ENCODE measurements around the gene POR.
"Not testable (repeated sequence)": the region's sequence is repeated elsewhere in the genome, so short reads cannot be mapped to it uniquely, and the experiment has no call there.

POR gene

DNA sequence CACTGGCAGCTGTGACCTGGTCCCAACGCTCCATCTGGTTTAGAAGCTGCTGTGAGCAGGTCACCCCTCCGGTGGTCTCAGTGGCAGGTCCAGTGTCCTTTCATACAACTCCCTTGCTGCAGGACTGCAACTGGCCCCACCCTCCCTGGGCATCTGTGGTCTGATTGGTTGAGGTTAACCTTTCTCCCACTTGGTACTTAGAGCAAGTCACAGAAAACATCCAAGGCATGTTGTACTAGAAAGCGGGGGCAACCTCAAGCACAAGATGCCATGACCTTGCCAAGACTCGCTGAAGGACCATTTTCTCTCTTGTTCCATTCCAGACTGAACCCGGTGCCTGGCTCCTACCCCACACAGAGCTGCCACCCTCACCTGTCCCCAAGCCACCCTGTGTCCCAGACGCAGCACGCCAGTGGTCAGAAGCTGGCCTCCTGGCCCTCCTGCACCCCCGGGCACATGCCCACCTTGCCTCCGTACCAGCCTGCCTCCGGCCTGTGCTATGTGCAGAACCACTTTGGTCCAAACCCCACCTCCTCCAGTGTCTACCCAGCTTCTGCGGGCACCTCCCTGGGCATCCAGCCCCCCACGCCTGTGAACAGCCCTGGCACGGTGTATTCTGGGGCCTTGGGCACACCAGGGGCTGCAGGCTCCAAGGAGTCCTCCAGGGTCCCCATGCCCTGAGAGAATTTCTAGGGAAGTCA is 27.1 kb upstream of the POR start:
- DNase-seq: no peak

DNA sequence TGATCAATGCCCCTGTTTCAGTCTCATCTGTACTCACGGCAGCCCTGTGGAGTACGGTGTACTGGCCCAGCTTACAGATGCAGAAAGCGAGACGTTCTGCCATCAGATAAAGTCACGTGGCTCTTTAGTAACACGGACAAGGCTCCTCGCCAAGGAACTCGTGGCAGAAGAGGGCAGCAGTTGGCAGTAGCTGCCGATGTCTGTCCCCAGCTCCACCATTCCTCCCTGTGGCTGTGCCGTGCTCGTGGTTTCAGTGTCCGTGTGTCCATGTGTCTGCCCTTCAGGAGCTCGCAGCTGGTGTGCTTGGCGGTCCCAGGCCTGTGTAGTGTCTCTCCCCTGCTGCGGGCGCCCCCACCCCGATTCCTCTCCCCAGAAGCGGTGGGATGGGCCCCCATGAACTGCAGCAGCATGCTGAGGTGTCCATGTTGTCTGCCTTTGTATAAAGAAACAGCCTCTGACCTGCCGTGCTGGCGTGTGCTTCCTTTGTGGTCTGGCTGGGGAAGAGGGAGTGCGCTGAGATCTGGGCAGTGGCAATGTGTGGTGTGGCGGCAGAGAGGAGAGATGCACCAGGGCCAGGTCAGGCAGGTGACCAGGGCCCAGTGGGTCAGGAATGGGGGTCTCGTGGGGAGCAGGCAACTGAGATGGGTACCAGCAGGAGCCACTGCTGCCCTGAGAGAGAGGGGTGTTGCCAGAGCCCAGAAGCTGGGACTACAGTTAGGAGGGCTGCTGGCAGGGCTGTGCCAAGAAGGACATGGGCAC is 26.3 kb upstream of the POR start:
- no peak for DNase-seq

DNA sequence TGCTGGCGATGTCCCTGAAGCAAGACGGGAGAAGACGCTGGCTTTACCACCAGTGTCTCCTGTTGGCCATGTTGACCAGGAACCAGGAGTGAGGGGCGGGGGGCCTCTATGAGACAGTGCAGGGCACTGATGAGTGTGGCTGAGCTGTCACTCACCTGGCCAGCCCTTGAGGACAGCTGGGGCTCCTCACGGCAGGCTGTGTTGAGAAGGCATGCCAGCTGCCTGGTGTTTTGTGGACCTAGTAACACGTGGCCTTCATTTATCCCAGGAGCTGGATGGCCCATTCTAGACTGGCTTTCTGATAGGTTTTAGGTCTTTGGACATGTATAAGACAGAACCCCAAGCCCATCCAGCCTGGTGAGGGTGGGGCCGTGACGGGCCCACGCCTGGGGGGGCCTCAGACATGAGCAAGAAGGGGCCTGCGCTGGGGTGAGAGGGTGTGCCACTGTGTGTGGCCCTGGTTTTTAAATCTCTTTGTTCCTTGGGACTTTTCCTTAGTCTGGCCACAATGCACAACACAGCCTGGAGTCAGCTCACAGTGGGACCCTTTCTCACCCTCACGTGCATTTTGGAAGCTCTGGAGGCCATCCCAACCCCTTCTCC is 25.6 kb upstream of the POR start:
- no peak for DNase-seq

DNA sequence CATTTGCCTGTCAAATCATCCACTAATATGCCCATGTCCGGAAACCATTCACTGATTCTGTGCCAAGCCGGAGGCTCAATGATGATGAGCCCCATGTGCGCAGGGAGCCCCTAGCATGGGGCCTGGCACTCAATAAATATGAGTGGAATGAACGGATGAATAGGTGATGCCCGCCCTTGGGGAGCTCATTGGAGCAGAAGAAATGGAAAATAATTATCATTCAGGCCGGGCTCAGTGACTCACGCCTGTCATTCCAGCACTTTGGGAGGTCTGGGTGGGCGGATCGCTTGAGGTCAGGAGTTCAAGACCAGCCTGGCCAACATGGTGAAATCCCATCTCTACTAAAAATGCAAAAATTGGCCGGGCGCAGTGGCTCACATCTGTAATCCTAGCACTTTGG is 25.1 kb upstream of the POR start:
- DNase-seq: no peak

DNA sequence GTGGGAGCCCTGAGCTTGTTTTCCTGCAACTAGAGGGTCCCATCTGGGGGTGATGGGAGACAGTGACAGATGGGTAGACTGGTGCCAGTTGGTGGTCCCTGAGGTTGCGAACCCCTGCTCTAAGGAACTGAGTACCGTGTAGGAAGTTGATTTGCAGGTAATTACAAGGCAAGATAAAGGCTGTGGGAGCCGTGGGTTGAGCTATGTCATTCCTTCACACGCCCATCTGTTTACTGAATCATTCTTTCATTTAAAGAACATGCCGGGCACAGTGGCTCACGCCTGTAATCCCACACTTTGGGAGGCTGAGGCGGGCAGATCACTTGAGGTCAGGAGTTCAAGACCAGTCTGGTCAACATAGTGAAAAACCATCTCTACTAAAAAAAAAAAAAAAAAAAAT is 23.7 kb upstream of the POR start:
- DNase-seq: not testable (repeated sequence)

DNA sequence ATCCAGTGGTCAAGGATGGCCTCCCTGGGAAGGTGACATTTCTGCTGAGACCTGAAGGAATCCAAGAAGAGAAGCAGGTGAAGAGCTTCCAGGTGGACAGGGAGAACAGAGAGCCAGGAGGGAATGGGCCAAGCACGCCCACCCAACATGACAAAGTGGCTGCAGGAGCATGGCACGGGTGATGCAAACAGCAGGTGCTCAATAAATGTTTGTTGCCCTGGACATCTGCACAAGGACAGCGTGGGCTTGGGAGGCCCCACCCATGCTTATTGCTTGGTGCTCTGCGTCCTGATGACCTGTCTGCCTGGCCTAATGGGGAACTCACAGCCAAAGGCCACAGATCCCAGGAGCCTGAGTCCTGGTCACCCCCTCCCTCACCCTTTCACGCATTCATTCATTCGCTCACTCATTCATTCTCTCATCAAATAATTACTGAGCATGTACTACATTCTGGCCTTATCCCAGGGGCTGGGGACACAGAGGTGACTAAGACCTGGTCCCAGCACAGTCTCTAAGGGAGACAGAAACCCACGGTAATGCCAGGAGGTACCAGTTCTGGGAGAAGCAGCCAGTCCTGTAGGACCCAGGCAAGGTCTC is 23.0 kb upstream of the POR start:
- no peak for DNase-seq

DNA sequence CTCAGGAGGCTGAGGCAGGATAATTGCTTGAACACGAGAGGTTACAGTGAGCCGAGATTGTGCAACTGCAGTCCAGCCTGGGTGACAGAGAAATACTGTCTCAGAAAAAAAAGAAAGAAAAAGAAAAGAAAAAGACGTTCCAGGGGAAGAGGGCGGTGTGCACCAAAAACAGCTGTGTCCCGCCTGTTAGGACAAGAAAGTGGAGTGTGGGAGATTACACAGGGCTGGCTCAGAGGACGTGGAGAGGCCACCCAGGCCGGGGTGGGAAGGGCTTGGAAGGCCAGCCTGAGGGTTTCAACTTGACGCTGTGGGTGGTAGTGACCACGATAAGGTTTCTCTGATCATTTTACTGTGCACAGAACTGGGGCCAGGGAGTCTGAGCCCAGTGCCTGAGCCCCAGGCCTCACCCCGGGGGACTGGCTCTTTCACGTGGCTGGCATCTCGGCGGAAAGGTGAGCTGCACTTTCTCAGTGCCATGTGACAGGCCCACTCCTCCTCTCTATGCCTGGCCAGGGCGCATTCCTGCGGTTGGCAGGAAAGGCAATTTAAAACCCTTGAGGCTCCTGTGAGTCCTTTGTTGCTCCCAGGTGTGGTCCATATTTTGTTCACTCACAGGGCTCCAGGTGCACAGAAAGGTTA is 22.2 kb upstream of the POR start:
- DNase-seq: peak; percentile 72

DNA sequence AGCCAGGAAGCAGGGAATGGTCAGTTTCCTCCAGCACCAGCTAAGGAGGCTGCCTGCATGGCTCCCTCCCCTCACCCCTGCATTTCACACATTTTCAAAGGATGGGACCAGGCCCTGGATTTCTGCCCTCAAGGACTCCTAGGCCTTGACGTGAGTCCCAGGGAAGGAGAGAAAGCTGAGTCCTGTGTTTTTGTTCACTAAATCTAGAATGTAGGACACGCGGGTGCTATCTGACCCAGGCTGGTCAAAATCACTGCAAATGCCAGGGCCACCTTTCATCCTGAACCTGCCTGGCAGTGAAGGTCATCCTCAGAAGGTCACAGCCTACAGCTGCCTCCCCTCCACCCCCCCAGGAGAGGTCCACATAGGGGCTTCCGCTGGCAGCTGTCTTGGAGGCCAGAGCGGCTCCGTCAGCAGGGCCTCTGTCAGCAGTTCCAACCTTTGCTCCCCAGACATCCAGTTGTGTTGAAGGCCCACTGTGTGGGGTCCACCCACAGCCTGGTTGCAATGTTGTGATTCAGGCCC is 18.1 kb upstream of the POR start:
- no peak for DNase-seq

DNA sequence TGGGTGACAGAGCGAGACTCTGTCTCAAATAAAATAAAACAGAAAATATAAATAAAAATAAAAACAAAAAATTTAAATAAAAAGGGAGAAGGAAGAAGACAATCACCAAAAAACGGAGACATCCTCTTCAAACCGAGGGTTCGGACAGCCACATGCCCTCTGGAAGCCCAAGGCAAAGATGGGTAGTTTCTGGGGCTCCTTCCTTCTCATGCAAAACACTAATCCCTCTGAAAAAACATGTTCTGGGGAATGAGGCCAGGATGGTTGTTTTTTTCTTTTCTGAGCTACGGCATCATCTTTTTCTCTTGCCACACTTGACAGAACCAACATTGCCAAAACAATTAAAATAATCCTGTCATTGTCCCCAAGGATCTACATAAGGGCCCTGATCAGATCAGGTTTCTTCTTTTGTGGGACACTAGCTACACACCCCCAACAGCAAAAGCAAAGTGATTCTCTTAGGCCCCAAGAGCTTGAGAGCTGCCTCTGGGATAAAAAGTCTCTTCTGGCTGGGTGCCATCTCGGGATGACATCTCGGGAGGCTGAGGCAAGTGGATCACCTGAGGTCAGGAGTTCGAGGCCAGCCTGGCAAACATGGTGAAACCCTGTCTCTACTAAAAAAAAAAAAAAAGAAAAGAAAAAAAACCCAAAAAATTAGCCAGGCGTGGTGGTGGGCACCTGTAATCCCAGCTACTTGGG is 14.2 kb upstream of the POR start:
- no peak for DNase-seq

DNA sequence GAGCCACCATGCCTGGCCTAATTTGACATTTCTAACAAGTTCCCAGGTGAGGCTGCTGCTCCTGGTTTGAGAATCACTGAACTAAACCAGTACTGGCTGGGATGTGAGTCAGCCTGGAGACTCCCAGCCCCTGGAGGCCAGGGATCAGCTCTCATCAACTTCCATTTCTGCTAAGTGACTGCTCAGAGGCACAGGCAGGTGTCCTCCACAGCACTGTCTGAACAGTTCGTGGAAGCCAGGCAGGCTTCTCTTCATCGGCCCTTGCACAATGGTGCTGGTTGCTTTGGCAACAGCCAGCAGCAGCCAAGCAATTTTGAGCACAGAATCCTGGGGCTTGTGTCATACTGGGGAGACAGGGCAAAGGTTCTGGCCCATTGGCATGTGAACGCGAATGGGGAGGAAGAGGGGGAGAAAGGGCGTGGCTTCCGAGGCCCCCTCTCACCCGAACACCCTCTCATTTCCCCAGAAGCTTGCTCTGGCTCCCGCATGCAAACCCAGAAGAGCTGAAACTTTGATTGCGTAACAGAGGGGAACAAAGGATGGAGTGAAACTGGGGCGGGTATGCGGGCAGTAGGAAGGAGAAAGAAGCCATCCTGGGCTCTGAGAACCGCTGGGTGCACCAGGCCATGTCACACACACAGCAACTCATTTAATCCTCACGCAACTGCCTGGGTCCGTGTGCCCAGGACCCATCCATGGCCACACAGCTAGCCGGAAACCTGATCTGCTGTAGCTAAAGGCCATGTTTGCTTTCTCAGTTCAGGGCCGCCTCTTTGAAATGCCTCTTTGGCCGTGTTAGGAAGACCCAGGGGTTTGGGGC is 9.0 kb upstream of the POR start:
- DNase-seq: peak; percentile 57

DNA sequence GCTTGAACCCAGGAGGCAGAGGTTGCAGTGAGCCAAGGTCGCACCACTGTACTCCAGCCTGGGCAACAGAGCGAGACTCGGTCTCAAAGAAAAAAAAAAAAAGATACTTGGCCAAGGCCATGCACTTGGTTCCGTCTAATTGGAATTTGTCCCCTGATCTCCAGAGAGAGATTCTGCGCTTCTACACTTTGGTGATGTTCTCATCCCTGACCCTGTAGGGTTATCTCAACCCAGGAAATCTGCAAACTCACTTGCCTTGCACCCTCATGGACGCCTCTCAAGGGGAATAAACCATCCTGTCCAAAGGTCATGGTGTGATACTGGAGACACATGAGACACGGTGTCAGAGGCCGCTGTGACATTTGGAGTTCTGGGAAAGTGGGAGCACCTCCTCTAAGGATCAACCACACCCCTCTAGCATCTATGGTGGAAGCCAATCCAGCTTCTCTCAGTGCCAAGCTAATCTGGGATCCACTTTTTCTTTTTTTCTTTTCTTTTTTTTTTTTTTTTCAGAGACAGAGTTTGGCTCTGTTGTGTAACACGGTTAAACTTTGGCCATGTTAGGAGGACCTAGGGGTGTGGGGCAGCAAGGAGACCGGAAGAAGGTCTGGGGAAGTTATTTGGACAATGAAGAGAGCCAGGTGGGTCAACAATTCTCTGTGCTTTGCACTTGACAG is 7.8 kb upstream of the POR start:
- no peak for DNase-seq

DNA sequence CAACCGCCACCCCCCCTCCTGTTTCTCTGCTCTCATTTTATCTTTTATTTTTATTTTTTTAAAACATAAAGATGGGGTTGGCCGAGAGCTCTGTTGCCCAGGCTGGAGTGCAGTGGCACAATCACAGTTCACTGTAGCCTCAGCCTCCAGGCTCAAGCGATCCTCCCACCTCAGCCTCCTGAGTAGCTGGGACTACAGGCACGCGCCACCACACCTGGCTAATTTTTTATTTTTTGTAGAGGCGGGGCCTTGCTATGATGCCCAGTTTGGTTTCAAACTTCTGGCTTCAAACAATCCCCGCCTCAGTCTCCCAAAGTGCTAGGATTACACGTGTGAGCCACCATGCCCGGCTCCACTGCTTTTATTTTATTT is 7.3 kb upstream of the POR start:
- DNase-seq: not testable (repeated sequence)

DNA sequence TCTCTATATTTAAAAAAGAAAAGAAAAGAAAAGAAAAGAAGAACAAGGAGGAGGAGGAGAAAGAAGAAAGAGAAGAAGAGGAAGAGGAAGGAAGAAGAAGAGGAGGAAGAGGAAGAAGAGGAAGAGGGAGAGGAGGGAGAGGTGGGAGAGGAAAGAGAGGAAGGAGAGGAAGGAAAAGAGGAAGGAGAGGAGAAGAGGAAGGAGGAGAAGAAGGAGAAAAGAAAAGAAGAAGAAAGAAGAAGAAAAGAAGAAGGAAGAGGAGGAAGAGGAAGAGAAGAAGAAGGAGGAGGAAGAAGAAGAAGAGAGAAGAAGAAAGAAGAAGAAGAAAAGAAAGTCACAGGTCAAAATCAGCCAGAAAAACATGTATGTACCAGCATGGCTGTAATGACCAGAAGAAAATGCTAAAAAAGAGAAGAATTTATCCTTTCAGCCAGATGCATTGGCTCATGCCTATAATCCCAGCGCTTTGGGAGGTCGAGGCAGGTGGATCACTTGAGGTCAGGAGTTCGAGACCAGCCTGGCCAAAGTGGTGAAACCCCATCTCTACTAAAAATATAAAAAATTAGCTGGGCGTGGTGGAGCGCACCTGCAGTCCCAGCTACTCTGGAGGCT is 5.3 kb upstream of the POR start:
- no peak for DNase-seq

DNA sequence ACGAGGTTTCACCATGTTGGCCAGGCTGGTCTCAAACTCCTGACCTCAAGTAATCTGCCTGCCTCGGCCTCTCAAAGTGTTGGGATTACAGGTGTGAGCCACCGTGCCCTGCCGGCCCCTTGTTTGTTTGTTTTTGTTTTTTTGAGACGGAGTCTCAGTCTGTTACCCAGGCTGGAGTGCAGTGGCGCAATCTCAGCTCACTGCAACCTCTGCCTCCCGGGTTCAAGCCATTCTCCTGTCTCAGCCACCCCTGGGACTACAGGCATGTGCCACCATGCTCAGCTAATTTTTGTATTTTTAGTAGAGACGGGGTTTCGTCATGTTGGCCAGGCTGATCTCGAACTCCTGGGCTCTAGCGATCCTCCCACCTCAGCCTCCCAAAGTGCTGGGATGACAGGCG is 3.8 kb upstream of the POR start:
- not testable (repeated sequence) for DNase-seq

DNA sequence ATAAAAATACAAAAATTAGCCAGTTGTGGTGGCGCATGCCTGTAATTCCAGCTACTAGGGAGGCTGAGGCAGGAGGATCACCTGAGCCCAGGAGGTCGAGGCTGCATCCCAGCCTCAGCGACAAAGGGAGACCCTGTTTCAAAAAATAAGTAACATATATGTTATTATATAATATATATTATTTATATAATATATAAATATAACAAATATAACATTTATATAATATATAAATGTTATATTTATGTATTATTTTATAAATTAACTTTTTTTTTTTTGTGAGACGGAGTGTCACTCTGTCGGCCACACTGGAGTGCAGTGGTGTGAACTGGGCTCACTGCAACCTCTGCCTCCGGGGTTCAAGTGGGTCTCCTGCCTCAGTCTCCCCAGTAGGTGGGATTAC is 1.5 kb upstream of the POR start:
- no peak for DNase-seq

DNA sequence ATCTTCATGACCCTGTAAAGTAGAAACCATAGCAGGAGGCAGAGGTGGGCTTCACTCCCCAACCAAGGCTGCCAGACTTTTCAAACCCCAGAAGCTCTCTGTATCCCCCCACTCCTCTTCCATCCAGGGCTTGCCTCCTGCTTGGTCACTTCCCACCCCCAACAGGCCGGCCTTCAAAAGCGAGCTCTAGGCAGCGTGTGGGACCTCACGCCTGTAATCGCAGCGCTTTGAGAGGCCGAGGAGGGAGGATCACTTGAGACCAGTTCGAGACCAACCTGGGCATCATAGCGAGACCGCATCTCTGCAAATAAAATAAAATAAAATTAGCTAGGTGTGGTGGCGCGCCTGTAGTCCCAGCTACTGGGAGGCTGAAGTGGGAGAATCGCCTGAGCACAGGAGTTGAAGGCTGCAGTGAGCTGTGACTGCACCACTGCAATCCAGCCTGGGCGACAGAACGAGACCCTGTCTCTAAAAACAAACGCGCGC is 743 bp upstream of the POR start:
- DNase-seq: no peak

DNA sequence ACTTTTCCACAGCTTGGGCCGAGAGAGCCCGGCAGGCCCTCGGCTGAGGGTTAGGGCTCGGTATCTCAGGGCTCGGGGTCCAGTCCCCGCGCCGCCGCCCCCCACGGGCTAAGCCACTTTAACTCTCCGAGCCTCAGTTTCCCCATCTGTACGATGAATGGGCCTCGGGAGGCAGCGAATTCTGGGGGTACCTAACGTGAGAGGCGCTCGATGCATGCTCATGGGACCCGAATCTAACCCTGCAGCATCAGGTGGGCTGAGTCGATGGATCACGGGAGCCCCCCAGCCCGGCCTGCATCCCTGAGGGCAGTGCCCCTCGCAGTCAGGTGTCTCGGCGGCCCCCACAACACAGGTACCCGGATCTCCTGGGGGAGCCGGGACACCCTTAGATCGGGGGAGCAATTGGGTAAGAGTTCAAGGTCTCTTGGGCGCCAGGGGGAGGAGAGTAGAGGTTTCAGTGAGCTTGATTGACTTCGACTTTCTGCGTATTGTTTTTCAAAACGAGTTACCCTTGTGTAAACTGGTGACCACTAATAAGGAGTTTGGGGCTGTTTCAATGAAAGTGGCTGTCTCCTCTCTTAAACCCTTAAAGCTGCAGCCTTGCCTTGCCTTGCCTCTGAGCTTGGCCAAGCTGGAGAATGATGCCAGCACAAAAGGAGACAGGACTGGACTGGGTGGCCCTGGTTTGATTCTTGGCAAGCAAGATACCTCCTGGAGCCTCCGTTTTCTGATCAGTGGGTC is 631 bp downstream of the POR start:
- no peak for DNase-seq

DNA sequence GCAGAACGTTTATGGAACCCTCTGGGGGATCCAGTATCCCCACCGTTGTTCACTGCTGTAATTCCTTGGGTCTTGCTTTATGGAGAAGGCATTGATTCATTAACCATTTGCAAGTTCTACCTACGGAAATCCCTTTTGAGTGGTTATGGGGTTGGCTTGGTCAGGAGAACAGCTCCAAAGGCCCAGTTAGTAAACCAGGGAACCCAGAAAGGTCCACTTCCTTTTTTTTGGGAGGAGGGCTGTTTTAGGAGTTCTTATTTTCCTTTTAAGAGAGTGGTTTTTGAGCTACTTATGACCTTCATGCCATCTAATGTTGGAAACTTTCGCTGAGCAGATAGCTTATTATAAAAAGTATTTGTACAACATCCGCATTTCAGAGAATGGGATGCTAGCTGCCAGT is 1.3 kb downstream of the POR start:
- no peak for DNase-seq
